Measurements from ENCODE around the gene TBC1D5.

TBC1D5 gene

DNA sequence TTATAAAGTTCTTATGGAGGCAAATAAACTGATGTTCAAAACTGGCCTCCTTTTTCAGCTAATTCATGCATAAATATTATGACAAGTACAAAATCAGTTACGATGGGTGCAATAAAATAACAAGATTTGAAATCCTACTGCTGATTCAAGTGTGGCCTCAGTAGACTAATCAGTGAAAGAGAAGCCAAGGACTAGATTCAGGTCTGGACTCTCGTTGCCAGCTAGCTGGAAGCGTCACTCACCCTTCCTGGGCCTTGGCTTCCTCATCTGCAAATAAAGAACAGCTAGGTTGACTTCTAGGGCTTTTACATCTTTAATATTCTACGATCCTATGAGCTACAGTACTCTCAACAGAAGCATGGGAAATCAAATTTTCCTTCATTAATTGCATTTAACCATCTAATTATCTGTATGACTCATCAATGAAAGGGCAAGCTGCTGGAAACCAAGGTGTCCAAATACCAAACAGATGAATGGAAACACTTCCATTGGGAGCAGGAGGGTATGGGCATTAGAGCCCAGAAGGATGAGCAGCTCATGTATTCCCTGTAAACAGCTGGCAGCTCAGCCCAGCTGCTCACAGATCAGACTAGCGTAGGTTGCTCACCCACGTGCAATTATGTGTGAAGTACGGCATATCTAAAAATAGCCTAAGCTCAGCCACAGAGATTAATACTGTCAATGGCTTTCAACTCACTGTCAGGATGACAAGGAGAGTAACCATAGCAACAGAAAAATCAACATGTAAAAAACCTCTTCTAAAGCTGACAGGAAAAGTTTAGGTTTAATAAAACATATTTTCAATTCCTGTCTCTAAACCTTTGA lies 562.8 kb downstream of the TBC1D5 start:
- no peak for DNase-seq (ENCODE audit: low read depth in 2 of 2)

- DNase-seq (ENCODE audit: low read depth in 2 of 2) = no peak
Measured at GRCh38 chr3:17176757-17177156, 565.7 kb downstream of the TBC1D5 start.

- DNase-seq (ENCODE audit: low read depth in 2 of 2) = no peak
Measured at GRCh38 chr3:17175187-17175807, 567.1 kb downstream of the TBC1D5 start.

GRCh38 chr3:17166369-17166768 lies 576.1 kb downstream of the TBC1D5 start:
- no peak for DNase-seq (ENCODE audit: low read depth in 2 of 2)

DNA sequence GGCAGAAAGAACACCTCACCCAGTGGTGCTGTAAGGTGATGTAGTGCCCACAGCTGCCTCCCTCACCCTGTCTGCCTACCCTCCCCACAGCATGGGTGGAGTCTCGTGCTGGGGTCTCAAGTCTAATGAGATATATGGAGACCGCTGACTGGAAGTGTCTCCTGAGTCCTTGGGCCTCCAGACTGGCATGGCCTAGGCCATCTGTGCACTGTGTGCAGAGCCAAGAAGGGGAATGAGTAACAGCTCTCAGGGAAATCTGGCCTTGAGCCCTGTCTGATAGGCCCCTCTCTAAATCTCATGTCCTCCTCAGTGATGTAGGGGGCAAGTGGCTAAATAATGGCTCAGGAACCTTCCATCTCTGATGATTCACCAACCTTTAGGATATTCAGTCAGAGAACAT lies 580.3 kb downstream of the TBC1D5 start:
- DNase-seq (ENCODE audit: low read depth in 2 of 2) = no peak

GRCh38 chr3:17160597-17160996 lies 581.8 kb downstream of the TBC1D5 start:
- no peak for DNase-seq (ENCODE audit: low read depth in 2 of 2)

GRCh38 chr3:17158941-17159682 lies 583.3 kb downstream of the TBC1D5 start:
- DNase-seq (ENCODE audit: low read depth in 2 of 2) = no peak

- DNase-seq (ENCODE audit: low read depth in 2 of 2) = no peak
Measured at GRCh38 chr3:17157713-17158112, 584.7 kb downstream of the TBC1D5 start.

- no peak for DNase-seq (ENCODE audit: low read depth in 2 of 2)
Measured at GRCh38 chr3:17156864-17157263, 585.6 kb downstream of the TBC1D5 start.

DNA sequence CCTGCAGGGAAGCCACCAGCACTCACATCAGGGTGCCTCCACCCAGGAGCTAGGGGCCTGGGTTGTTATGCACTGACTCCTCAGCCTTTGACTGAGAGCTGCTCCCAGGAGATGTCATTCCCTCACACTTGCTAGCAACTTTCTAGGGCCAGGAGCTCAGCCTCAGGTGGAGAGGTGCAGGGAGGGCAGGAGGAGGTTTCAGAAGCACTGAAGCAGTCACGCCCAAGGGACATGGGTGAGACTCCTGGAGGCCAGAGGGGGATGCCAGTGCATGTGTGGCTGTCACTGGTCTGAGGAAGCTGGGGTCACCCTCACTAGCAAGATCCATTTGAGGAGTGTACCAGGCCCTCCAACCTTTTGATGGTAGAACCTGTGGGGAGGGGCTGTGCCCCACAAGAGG lies 586.5 kb downstream of the TBC1D5 start:
- DNase-seq (ENCODE audit: low read depth in 2 of 2) = no peak

DNA sequence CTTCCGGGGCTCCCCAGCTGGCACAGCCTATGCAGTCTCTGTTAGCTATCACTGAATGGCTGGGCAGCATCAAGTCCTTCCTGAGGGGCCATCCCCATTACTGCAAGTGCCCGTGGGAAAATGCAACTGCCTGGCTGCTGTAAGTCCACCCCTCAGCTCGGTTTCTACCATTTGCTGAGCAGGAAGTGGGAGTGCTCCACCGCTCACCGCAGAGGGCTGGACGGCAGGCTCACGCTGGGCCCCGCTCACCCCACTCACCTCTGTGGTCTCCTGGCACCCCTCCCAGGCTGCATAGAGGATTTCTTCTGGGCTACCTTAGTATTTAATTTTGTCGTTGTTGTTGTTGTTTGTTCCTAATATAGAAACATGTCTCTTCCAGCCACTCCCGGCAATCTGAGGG lies 587.5 kb downstream of the TBC1D5 start:
- no peak for DNase-seq (ENCODE audit: low read depth in 2 of 2)

DNA sequence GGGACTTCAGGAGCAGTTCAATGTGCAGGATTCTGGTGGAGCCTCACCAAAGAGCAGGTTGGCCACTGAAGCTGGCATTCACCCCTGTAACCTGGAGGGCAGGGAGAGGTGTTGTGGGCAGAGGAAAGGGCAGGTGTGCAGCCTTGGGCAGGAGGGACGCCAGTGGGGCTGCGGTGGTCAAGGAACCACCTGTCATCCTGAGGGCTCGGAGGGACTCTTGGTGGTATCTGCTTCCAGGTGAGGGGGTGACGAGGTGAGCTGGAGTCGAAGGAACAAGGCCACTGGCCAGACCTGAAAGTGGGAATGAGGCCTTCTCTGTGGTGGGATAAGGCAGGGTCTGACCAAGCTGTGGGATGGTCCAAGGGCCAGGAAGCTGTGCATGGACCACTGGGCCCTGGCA lies 588.2 kb downstream of the TBC1D5 start:
- no peak for DNase-seq (ENCODE audit: low read depth in 2 of 2)

DNA sequence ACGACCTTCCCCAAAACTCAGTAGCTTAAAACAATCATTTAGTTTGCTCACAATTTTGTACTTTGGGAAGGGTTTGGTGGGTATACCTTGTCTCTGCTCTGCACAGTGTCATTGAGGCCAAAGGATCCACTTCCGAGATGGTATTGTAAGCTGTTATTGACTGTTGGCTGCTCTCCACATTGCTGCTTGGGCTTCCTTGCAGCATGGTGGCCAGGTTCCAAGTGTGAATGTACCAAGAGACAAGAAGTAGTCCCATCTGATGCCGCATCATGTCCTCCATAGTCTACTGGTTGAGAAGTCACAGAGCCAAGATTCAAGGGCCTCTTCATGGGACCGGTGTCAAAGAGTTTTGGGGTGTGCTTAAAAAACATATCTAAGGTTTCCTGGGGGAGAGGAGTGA lies 589.2 kb downstream of the TBC1D5 start:
- no peak for DNase-seq (ENCODE audit: low read depth in 2 of 2)

DNA sequence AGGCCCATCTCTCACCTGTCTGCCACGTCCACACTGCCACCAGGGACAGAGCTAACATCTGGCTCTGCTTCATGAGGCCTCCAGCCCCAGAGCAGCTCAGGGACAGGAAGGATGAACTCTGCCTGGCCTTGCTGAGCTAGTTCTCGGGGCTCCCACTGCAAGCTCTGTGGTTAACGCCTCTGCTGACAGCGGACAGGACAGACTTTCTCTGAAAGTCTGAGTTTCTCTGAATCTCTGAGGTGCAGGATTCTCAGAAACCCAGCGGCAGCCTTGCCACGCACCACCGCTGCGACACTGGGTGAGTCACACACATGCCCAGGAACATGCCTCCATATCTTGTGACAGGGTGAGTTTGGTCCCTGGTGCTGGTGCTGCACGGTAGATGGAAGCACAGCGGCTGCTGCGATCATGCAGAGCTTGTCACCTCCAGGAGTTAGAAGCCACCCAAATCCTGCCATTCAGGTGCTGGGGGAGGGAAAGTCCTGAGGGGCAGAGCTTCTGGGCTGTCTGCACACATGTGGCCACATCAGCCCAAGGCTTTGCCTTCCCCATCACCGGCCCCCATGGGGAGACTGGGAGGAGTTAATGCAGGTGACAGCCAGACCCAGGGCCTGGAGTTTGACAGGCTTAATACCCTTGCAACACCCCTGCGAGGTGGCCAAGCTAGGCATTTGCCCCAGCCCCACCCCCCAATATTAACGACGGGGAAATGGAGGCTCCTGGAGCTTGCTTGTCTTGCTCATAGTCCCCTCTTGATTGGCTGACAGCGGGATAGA lies 590.6 kb downstream of the TBC1D5 start:
- peak; percentile 76 to 84 for DNase-seq (ENCODE audit: low read depth in 2 of 2)

GRCh38 chr3:17149076-17149475 lies 593.4 kb downstream of the TBC1D5 start:
- no peak for DNase-seq (ENCODE audit: low read depth in 2 of 2)

DNA sequence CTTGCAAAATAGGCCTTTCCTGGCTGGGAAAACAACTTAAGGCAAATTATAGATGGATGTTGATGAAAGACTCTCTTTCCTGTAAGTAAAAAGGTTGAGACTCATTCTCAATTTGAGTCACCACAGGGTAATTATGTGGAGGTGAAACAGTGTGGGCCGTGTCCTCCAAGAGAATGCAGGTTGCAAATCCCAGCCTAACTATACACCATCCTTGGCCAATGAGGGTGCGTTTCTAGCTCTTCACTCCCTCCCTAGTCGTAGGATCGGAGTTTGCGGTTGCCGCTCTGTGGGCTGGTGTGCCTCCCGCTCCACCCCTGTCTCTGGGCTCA lies 597.8 kb downstream of the TBC1D5 start:
- DNase-seq (ENCODE audit: low read depth in 2 of 2) = no peak

GRCh38 chr3:17143893-17144664 lies 598.4 kb downstream of the TBC1D5 start:
- DNase-seq (ENCODE audit: low read depth in 2 of 2) = no peak

GRCh38 chr3:17142516-17142915 lies 599.9 kb downstream of the TBC1D5 start:
- DNase-seq (ENCODE audit: low read depth in 2 of 2) = no peak

DNA sequence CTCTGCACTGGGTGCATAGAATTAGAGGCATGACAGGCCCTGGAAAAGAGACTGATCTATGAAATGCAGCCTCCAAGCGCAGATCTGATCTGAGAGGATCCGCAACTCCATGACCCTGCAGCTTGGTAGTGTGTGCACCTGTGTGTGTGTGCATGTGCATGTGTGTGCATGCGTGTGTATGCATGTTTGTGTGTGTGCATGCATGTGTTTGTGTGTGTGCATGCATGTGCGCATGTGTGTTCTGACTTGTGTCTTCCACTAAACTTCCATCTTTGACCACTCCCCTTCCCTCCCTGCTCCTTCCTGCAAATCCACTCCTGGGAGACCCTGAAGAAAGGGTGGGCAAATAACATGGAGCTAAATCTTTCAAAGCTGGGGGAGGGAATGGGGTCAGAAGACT lies 600.7 kb downstream of the TBC1D5 start:
- no peak for DNase-seq (ENCODE audit: low read depth in 2 of 2)

GRCh38 chr3:17140670-17141505 lies 601.5 kb downstream of the TBC1D5 start:
- no peak for DNase-seq (ENCODE audit: low read depth in 2 of 2)

Measured in stimulated activated CD8-positive, alpha-beta memory T cell treated with anti-CD3 and anti-CD28 coated beads, Interleukin-15, amount 100 ng/mL, for 4 hours (primary cell).